Liver (tissue), 9 donors: ENCODE measurements around the gene NAPSA. TPM values are rescaled to one million over a fixed set of nuclear protein-coding genes. Genes with fewer than 3 reads are reported as not detected.

Source experiments
- DNase-seq: peaks from one replicate; pipeline ENCODE4 v3.0.0-alpha.2; 2017; ENCODE audit warnings: low spot score
- H3K27ac ChIP-seq, 2 donors: one replicate each; pipeline ENCODE4 v1.7.0; 2013; ENCODE audit warnings: inconsistent platforms in 2 of 2, low read length in 2 of 2, control low read depth in 1 of 2, low read depth in 1 of 2, mild to moderate bottlenecking in 1 of 2
- H3K27me3 ChIP-seq, 4 donors: one replicate each; pipeline versions ENCODE4 v1.6.1 to v1.7.0; 2013; ENCODE audit warnings: low read length in 3 of 4, inconsistent platforms in 1 of 4, mild to moderate bottlenecking in 1 of 4, moderate library complexity in 1 of 4; ENCODE audit not compliant: control insufficient read depth in 4 of 4, insufficient read depth in 4 of 4
- H3K36me3 ChIP-seq, 4 donors: one replicate each; pipeline versions ENCODE4 v1.6.1 to v1.7.0; 2013; ENCODE audit warnings: low read length in 3 of 4, mild to moderate bottlenecking in 3 of 4, low read depth in 1 of 4, moderate library complexity in 1 of 4; ENCODE audit not compliant: control insufficient read depth in 4 of 4, insufficient read depth in 3 of 4
- H3K4me1 ChIP-seq, 4 donors: one replicate each; pipeline versions ENCODE4 v1.6.1 to v1.7.0; 2013; ENCODE audit warnings: low read length in 3 of 4, mild to moderate bottlenecking in 3 of 4, moderate library complexity in 1 of 4; ENCODE audit not compliant: control insufficient read depth in 4 of 4, insufficient read depth in 4 of 4
- H3K4me3 ChIP-seq, 3 donors: one replicate each; pipeline versions ENCODE4 v1.6.1 to v1.7.0; 2013; ENCODE audit warnings: low read length in 3 of 3, control low read depth in 1 of 3, low read depth in 1 of 3, mild to moderate bottlenecking in 1 of 3
- H3K9ac ChIP-seq, 2 donors: one replicate each; pipeline ENCODE4 v1.7.0; 2013; ENCODE audit warnings: low read length in 2 of 2, mild to moderate bottlenecking in 2 of 2, moderate library complexity in 2 of 2, control low read depth in 1 of 2, low read depth in 1 of 2
- H3K9me3 ChIP-seq, 4 donors: one replicate each; pipeline versions ENCODE4 v1.6.1 to v1.7.0; 2013; ENCODE audit warnings: low read length in 3 of 4; ENCODE audit not compliant: control insufficient read depth in 4 of 4
- CTCF ChIP-seq: fragments of 150-350 bp; IDR thresholded peaks from 2 replicates; pipeline ENCODE4 v1.5.1; 2017; ENCODE audit warnings: improper control_type of control experiment, low read depth, low read length; ENCODE audit not compliant: missing input control
- EGR1 ChIP-seq, 2 donors: IDR thresholded peaks; 2 replicates each; pipeline ENCODE4 v1.6.1; 2016 to 2018; ENCODE audit warnings: antibody characterized with exemption in 2 of 2, low read depth in 2 of 2
- FOXA1 ChIP-seq: IDR thresholded peaks from 2 replicates; pipeline ENCODE4 v1.6.1; 2016; ENCODE audit warnings: antibody characterized with exemption
- FOXA2 ChIP-seq: IDR thresholded peaks from 2 replicates; pipeline ENCODE4 v1.6.1; 2016; ENCODE audit warnings: antibody characterized with exemption
- GABPA ChIP-seq, 2 donors: IDR thresholded peaks in 1 of 2; conservative IDR thresholded peaks in 1 of 2; 2 replicates each; pipeline ENCODE4 v1.6.1; 2016; ENCODE audit warnings: antibody characterized with exemption in 2 of 2, mild to moderate bottlenecking in 1 of 2, moderate library complexity in 1 of 2
- HNF4A ChIP-seq, 2 donors: conservative IDR thresholded peaks; 2 replicates each; pipeline ENCODE4 v1.6.1; 2016; ENCODE audit warnings: antibody characterized with exemption in 2 of 2, mild to moderate bottlenecking in 2 of 2
- HNF4G ChIP-seq: IDR thresholded peaks from 2 replicates; pipeline ENCODE4 v1.6.1; 2016; ENCODE audit warnings: antibody characterized with exemption
- JUND ChIP-seq, 2 donors: IDR thresholded peaks; 2 replicates each; pipeline ENCODE4 v1.6.1; 2016; ENCODE audit warnings: antibody characterized with exemption in 2 of 2
- MAX ChIP-seq: IDR thresholded peaks from 2 replicates; pipeline ENCODE4 v1.6.1; 2016; ENCODE audit warnings: antibody characterized with exemption
- NR2F2 ChIP-seq: IDR thresholded peaks from 2 replicates; pipeline ENCODE4 v1.6.1; 2016; ENCODE audit warnings: antibody characterized with exemption
- RAD21 ChIP-seq, 2 donors: IDR thresholded peaks; 2 replicates each; pipeline ENCODE4 v1.6.1; 2016; ENCODE audit warnings: antibody characterized with exemption in 2 of 2, mild to moderate bottlenecking in 2 of 2
- RXRA ChIP-seq, 2 donors: IDR thresholded peaks; 2 replicates each; pipeline ENCODE4 v1.6.1; 2017 to 2018; ENCODE audit warnings: antibody characterized with exemption in 2 of 2, mild to moderate bottlenecking in 1 of 2
- SP1 ChIP-seq: IDR thresholded peaks from 2 replicates; pipeline ENCODE4 v1.6.1; 2018; ENCODE audit warnings: antibody characterized with exemption, mild to moderate bottlenecking
- TAF1 ChIP-seq: conservative IDR thresholded peaks from 2 replicates; pipeline ENCODE4 v1.6.1; 2016; ENCODE audit warnings: antibody characterized with exemption, mild to moderate bottlenecking
- YY1 ChIP-seq: IDR thresholded peaks from 2 replicates; pipeline ENCODE4 v1.6.1; 2016; ENCODE audit warnings: antibody characterized with exemption, mild to moderate bottlenecking
- WGBS: extraction: QIAGEN DNeasy Blood & Tissue Kit; methylation state at CpG from one replicate; pipeline ENCODE4 v1.1.7; 2013; 5-methylcytosine and 5-hydroxymethylcytosine counted together
- polyA plus RNA-seq, 2 donors: library from polyadenylated mRNA; stranded (reverse) in 1 of 2; unstranded in 1 of 2; fragments of 200-250 nt in 1 of 2; fragments of >200 nt in 1 of 2; fragmentation: Nextera tagmentation in 1 of 2; extraction: Ambion mirVana in 1 of 2; gene quantifications; one replicate each; pipeline versions ENCODE4 v1.2.1 to v1.2.3, GENCODE V29; 2013 to 2015
- total RNA-seq, 2 donors: library from RNA; depleted of rRNA; stranded (reverse); fragments of >200 nt; gene quantifications; one replicate each; pipeline ENCODE4 v1.2.3, GENCODE V29; 2014
- TF ChIP-seq, protein P1 (sequence below): IDR thresholded peaks from 2 replicates; pipeline ENCODE4 v1.6.1; 2016; ENCODE audit warnings: antibody characterized with exemption, mild to moderate bottlenecking
- TF ChIP-seq, protein P2 (sequence below): IDR thresholded peaks from 2 replicates; pipeline ENCODE4 v1.6.1; 2016; ENCODE audit warnings: antibody characterized with exemption
- TF ChIP-seq, protein P3 (sequence below): IDR thresholded peaks from 2 replicates; pipeline ENCODE4 v1.6.1; 2016; ENCODE audit warnings: antibody characterized with exemption
- donor health status: healthy.
- donor health status: healthy.
- donor health status: healthy.
- donor health status: healthy.
- donor health status: healthy.

NAPSA gene
- total and polyA plus RNA-seq, 4 donors, result 0.28 to 0.74 (median 0.54) TPM

GRCh38 chr19:50377051-50377461, 11.6 kb upstream of the NAPSA start:
- Histone ChIP-seq H3K4me1 (peaks cover 0 to 3% (median 0%) of the 10 kb centered on the region in 4 donors), H3K9me3 (no peaks in the 10 kb centered on the region), H3K27ac (no peak overlapping the region), H3K4me3 (peak overlapping the region in 1 of 3 donors; percentile 75), H3K9ac (no peak overlapping the region), H3K27me3 (no peaks in the 10 kb centered on the region), H3K36me3 (peaks cover 13 to 44% (median 26%) of the 10 kb centered on the region in 4 donors)
- TF ChIP-seq NR2F2 (no peak), FOXA1 (no peak), RAD21 (IDR thresholded peaks at IDR 0.05) (no peak), MAX (no peak), EGR1 (IDR thresholded peaks at IDR 0.05; ENCODE audit: low read depth in 2 of 2) (no peak), YY1 (no peak), HNF4A (conservative IDR thresholded peaks at IDR 0.05) (no peak)
- TF ChIP-seq, protein P1, sequence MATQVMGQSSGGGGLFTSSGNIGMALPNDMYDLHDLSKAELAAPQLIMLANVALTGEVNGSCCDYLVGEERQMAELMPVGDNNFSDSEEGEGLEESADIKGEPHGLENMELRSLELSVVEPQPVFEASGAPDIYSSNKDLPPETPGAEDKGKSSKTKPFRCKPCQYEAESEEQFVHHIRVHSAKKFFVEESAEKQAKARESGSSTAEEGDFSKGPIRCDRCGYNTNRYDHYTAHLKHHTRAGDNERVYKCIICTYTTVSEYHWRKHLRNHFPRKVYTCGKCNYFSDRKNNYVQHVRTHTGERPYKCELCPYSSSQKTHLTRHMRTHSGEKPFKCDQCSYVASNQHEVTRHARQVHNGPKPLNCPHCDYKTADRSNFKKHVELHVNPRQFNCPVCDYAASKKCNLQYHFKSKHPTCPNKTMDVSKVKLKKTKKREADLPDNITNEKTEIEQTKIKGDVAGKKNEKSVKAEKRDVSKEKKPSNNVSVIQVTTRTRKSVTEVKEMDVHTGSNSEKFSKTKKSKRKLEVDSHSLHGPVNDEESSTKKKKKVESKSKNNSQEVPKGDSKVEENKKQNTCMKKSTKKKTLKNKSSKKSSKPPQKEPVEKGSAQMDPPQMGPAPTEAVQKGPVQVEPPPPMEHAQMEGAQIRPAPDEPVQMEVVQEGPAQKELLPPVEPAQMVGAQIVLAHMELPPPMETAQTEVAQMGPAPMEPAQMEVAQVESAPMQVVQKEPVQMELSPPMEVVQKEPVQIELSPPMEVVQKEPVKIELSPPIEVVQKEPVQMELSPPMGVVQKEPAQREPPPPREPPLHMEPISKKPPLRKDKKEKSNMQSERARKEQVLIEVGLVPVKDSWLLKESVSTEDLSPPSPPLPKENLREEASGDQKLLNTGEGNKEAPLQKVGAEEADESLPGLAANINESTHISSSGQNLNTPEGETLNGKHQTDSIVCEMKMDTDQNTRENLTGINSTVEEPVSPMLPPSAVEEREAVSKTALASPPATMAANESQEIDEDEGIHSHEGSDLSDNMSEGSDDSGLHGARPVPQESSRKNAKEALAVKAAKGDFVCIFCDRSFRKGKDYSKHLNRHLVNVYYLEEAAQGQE, result no peak
- DNase-seq, result peak; percentile 87
- WGBS, result 56% methylated on average over 7 of the region's 7 CpGs

GRCh38 chr19:50376166-50377050, 11.0 kb upstream of the NAPSA start, which contains the start of gene NR1H2:
Gene NR1H2, plus strand, starts transcription at chr19:50376457. Its CDS starts 1,149 bp downstream, at chr19:50377606.
- peak within 1 kb of the TSS; percentile 75 to 98 (median 81) for H3K4me3 ChIP-seq
- peaks cover 11 to 38% (median 24%) of the 10 kb centered on the region in 4 donors for H3K36me3 ChIP-seq
- TF ChIP-seq HNF4A (conservative IDR thresholded peaks at IDR 0.05) (peak; percentile 14 to 18), EGR1 (IDR thresholded peaks at IDR 0.05; ENCODE audit: low read depth in 2 of 2) (peak; percentile 49 to 59), TAF1 (no peak), YY1 (peak; percentile 78), RAD21 (IDR thresholded peaks at IDR 0.05) (no peak), CTCF (no peak), GABPA (IDR thresholded peaks at IDR 0.05 in 1 of 2, conservative IDR thresholded peaks at IDR 0.05 in 1 of 2) (peak; percentile 100), FOXA1 (peak; percentile 48), JUND (IDR thresholded peaks at IDR 0.05) (peak in 1 of 2 donors; percentile 19), RXRA (IDR thresholded peaks at IDR 0.05) (peak; percentile 31 to 42), SP1 (peak; percentile 73), MAX (peak; percentile 73), NR2F2 (peak; percentile 49), FOXA2 (peak; percentile 44), HNF4G (no peak)
- TF ChIP-seq, protein P2, sequence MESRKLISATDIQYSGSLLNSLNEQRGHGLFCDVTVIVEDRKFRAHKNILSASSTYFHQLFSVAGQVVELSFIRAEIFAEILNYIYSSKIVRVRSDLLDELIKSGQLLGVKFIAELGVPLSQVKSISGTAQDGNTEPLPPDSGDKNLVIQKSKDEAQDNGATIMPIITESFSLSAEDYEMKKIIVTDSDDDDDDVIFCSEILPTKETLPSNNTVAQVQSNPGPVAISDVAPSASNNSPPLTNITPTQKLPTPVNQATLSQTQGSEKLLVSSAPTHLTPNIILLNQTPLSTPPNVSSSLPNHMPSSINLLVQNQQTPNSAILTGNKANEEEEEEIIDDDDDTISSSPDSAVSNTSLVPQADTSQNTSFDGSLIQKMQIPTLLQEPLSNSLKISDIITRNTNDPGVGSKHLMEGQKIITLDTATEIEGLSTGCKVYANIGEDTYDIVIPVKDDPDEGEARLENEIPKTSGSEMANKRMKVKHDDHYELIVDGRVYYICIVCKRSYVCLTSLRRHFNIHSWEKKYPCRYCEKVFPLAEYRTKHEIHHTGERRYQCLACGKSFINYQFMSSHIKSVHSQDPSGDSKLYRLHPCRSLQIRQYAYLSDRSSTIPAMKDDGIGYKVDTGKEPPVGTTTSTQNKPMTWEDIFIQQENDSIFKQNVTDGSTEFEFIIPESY, result no peak
- TF ChIP-seq, protein P3, sequence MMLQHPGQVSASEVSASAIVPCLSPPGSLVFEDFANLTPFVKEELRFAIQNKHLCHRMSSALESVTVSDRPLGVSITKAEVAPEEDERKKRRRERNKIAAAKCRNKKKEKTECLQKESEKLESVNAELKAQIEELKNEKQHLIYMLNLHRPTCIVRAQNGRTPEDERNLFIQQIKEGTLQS, result peak; percentile 72
- TF ChIP-seq, protein P1, result peak; percentile 36
- H3K9me3 ChIP-seq, result no peaks in the 10 kb centered on the region
- WGBS, result 3% methylated on average over 67 of the region's 67 CpGs
- DNase-seq, result peak; percentile 97
- H3K27ac ChIP-seq, result peak within 1 kb of the TSS; percentile 95 to 100
- peaks cover 0 to 3% (median 0%) of the 10 kb centered on the region in 4 donors for H3K4me1 ChIP-seq
- H3K9ac ChIP-seq, result peak within 1 kb of the TSS; percentile 87 to 97
- H3K27me3 ChIP-seq, result no peaks in the 10 kb centered on the region
